Stimulated activated CD8-positive, alpha-beta memory T cell treated with anti-CD3 and anti-CD28 coated beads, Interleukin-7, amount 100 ng/mL, for 48 hours (primary cell): ENCODE results near the gene SMIM23.

Experiments used
- DNase-seq, 2 donors: peaks; one replicate each; pipeline ENCODE4 v3.0.0-alpha.2; 2020; ENCODE audit warnings: low read depth in 1 of 2; ENCODE audit errors: extremely low read depth in 1 of 2

SMIM23 gene

GRCh38 chr5:171813270-171813669 lies 27.7 kb downstream of the SMIM23 start:
- DNase-seq: no peak

DNA sequence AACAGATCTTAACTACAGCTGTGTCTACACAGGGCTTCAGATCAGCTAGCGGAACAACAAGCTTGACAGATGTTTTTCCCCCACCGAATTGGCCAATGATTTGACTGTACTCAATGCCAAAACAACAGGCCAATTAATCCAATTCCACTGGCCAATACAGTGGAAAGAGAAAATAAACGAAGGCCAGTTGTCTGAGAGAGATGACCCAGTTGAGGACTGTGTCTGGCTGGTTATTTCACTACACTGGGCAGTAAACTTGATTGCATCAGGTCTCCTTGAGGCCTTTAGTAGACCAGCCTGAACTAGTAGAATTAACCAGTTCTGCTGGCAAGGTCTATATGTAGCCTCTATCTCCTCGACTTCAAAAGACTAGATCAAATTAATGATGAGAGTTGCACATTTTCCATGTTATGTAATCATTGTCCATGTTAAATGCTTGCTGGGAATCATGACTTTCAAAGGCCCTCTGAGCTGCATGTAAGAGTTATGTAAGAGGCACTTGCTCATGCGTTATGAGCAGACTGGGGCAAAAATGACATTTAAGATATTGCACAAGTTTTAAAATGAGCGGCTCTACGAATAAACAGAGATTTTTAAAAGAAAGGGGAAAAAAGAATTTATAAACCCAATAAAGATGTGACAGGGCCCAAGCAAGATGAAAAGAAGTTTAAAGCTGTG lies 28.3 kb downstream of the SMIM23 start:
- no peak for DNase-seq

- DNase-seq: no peak
Measured at GRCh38 chr5:171816666-171817065, 31.0 kb downstream of the SMIM23 start.

DNA sequence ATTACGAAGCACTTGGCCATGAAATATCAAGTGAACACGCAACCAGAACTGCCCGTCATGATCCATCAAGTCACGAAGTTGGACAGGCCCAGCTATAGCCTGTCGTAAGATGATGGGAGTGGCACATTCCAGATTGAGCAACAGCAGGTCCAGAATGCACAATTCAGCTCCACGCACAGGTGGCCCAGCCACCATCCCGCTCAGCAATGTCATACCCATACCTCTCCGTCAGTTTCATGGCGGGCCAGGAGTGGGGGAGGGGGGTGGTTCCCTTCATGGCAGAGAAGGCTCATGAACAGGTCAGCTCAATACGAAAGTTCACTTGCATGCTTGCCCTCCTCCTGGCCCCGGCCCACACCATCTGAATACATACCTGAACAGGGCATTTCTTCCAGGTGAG lies 34.9 kb downstream of the SMIM23 start:
- no peak for DNase-seq

GRCh38 chr5:171821286-171821685 lies 35.7 kb downstream of the SMIM23 start:
- DNase-seq: no peak

GRCh38 chr5:171823269-171823668 lies 37.7 kb downstream of the SMIM23 start:
- DNase-seq: no peak

- DNase-seq: no peak
Measured at GRCh38 chr5:171825051-171825450, 39.4 kb downstream of the SMIM23 start.

GRCh38 chr5:171826132-171826531 lies 40.5 kb downstream of the SMIM23 start:
- DNase-seq: no peak

- DNase-seq: no peak
Measured at GRCh38 chr5:171827162-171827561, 41.5 kb downstream of the SMIM23 start.

DNA sequence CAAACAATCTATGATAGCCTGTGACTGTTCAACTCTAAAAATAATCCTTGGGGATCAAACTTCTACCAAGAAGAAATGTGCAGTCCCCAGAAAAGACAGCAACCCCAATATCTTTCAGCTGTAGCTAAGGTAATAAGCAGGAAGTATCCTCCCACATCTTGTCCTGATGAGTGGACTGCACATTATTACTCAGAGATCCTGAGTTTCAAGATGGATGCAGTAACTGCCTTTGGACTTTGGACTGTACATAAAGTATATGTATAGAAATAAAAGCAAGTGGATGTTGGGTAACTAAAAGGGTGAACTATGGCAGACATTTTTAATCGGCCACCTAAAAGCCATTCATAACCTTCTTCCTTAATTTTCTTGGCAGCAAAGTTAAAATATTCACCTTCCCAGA lies 45.1 kb downstream of the SMIM23 start:
- no peak for DNase-seq

DNA sequence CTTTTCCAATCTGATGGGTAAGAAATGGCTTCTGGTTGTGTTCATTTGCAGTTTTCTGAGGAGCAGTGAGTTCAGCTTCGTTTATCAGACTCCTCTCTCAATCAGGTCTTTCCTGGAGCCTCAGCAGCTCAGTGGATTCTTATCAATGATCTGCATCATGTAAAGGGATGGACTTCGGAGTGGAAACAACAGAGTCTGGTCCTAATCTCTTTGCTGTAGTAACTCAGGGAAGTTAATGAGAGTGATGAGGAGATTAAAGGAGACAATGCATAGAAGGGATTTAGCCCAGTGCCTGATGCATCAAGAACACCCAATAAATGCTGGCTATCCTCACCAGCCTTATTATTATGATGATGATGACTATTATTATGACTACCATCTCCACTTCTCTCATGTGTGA lies 47.2 kb downstream of the SMIM23 start:
- DNase-seq: no peak

- DNase-seq: no peak
Measured at GRCh38 chr5:171834461-171834860, 48.8 kb downstream of the SMIM23 start.

DNA sequence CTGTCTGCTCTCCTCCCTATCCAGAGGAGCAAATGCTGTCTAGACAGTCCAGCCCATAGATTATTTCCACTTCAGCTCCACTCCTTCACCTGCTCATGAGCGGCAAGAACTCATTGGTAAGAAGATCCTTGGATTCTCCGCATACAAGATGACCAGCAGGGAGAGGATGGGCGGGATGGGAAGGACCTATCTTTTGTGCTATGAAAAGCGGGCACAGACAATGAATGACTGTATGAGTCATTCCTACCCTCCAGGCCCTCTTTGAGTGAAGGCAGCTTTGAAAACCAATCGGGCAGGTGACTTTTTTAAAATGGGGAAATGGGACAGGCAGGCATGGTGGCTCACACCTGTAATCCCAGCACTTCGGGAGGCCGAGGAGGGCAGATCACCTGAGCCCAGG lies 49.4 kb downstream of the SMIM23 start:
- no peak for DNase-seq

DNA sequence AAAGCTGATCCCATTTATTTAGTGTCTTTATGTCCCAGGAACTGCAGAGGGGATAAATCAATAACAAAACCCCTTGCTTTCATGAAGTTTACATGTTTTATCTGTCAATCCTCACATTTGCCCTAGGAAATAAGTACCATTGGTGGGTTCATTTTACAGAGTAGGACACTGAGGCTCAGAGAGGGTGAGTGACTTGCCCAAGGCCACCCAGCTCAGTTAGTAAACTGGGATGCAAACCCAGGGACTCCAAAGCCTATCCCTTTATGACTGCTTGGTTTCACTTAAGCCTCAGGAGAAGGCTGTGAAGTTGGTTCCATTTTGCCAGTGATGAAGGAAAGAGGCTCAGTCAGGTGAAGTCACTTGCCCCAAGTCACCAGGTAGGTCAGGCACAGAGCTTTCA lies 51.9 kb downstream of the SMIM23 start:
- no peak for DNase-seq

DNA sequence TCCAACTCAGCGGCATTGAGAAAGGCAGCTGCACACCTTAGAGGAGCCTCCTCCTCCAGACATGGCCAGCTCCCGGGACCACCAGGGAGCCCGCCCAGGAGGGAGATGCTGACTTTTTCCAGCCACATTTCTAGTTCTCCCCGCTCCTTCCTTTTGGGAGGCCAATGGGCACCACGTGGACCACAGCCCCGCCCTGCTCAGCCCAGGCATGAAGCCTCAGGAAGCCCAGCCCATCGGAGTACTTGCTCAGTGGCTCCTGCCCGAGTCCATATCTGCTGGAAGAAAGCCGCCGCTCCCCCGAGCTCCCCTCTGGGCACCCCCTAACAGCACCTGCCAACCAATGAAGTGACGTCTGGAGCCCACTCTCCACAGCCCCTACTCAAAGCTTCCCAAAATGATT lies 52.4 kb downstream of the SMIM23 start:
- no peak for DNase-seq

GRCh38 chr5:171839112-171839511 lies 53.5 kb downstream of the SMIM23 start:
- no peak for DNase-seq

- no peak for DNase-seq
Measured at GRCh38 chr5:171840066-171840465, 54.4 kb downstream of the SMIM23 start.
